ENCODE results near the gene KRTAP10-4.

Gene KRTAP10-4

DNA sequence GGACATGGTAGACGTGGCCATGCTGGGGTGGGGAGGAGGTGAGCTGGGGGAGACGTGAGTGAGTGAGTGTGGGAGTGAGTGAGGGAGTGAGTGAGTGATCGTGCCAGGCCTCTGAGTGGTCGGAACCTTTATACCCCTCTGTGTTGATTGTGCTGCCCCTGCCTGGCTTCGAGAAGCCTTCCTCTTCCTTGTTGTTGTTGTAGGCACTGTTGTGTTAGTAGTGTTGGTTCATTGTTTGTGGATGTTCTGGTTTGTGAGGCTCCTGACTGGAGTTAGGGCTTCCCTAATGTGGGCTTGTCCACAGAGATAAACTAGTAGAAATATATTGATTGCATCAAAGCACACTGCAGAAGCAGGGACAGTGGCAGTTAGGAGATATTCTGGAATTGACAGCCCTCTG is 14.8 kb upstream of the KRTAP10-4 start, which contains the start of gene KRTAP10-3:
KRTAP10-3 (minus strand) TSS at position 101 of the 400 bp plus-strand sequence; CDS start at position 21, 80 bp downstream.
- no peak for DNase-seq

GRCh38 chr21:44564099-44564498 is 9.4 kb upstream of the KRTAP10-4 start:
- DNase-seq = no peak

- no peak for DNase-seq
Observed at GRCh38 chr21:44564886-44565598, 8.5 kb upstream of the KRTAP10-4 start.

GRCh38 chr21:44566403-44566802 is 7.1 kb upstream of the KRTAP10-4 start:
- no peak for DNase-seq

DNA sequence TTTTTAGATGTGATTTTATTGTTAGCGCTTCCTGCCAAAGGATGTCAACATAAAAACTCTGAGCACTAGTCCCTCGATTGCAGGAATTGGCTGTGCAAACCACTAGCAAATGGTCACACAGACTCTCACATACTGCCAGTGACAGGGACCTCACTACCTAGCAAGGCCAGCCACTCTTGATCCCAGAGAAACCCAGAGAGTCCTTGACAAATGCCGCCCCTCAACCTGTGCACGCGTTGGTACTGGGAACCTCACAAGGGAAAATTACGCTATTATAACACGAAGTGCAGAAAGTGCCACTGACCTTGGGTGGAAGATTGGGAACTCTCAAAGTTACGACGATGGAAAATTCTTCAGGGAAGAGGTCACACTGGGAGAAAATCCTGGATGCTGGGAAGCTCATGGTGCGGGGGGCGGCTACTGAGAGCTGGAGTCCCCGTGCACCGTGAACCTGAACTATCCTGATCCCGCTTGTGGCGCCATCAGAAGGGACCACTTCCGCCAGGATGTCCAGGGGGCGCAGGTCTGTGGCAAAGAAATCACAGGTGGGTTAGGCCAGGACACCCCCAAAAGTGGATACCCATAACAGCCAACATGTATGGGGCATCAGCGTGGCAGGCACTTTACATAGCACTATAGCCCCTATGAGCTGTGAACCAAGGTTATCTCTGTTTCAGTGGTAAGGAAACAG is 5.9 kb upstream of the KRTAP10-4 start:
- no peak for DNase-seq

DNA sequence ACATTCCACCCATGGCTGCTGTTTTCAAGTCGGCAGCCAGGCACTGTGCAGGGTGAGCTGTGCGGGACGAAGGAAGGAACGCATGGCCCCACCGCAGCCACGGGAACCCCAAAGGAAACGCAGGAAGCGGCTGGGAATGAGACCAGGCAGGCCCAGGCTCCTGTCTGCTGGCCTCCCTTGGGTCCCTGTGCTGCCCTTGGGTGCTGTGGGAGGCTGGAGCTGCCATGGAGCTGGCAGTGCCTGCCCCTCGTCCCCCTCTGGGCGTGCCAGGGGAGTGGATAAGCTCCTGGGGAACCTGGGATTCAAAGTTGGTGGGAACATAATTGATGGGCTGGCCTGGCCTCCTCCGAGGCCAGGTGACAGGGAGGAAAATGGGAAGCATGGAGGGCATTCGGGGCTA is 5.3 kb upstream of the KRTAP10-4 start:
- DNase-seq = no peak

GRCh38 chr21:44568667-44569556 is 4.6 kb upstream of the KRTAP10-4 start:
- no peak for DNase-seq

GRCh38 chr21:44569861-44570517 is 3.5 kb upstream of the KRTAP10-4 start:
- DNase-seq = no peak

- no peak for DNase-seq
Observed at GRCh38 chr21:44571296-44571695, 2.2 kb upstream of the KRTAP10-4 start.

DNA sequence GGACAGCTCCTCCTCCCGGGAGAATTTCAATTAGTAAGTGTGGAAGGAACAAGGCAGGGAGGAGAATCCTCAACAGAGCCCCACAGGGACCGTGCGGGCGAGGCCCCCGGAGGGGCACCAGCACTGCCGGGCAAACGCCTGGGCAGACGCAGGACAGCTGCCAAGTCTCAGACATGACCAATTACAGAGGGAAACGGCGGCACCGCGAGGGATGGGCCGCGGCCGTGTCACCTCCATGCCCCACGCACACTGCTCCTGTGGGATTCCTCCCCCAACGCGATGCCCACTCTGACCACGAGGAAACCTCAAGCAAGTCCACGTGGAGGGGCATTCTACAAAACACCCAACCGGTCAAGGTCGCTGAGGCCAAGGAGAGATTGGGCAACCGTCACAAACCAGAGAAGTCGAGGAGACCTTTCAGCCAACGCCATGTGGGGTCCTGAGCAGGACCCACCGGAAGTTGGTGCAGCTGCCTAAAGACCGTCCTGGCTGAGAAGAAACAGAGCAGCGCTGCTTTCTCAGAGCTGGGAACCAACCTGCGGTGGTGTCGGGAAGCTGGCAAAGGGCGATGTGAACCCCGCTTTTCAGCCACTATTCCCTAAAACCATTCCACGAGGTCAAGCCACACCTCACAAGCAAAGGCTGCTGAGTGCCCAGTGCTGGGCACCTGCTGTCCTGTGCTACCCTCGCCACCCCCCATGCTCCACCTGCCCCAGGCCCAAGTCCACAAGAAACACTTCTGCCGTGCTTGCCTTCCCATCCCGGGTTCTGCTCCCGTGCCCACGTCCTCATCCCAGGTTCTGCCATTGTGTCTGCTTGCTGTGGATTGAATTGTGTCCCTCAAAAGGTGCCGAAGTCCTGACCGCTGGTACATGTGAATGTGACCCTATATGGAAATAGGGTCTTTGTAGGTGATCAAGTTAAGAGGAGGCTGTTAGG is 1.4 kb upstream of the KRTAP10-4 start:
- DNase-seq = no peak

DNA sequence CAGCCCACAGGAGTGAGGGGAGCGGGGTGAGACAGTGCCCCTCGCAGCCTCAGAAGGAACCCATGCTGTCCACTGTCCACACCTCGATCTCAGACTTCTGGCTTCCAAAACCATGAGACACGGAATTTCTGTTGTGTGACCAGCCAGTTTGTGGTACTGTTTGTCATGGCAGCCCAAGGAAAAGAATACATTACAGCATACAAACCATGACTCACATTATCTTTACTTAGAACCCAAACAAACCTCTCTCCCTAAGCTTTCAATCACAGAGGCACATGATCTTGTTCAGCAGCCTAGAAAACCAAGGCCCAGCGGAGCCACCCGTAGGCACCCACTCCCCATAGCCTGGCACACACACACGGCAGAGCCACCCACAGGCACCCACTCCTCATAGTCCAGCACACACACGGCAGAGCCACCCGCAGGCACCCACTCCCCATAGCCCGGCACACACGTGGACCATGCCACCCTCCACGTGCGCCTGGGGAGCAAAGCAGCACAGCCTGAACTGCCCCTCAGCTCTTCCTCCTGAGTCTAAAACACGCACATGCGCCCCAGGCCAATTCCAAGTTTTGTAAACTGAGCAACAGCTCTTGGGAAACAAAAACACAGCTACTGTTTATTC is 458 bp upstream of the KRTAP10-4 start:
- no peak for DNase-seq

DNA sequence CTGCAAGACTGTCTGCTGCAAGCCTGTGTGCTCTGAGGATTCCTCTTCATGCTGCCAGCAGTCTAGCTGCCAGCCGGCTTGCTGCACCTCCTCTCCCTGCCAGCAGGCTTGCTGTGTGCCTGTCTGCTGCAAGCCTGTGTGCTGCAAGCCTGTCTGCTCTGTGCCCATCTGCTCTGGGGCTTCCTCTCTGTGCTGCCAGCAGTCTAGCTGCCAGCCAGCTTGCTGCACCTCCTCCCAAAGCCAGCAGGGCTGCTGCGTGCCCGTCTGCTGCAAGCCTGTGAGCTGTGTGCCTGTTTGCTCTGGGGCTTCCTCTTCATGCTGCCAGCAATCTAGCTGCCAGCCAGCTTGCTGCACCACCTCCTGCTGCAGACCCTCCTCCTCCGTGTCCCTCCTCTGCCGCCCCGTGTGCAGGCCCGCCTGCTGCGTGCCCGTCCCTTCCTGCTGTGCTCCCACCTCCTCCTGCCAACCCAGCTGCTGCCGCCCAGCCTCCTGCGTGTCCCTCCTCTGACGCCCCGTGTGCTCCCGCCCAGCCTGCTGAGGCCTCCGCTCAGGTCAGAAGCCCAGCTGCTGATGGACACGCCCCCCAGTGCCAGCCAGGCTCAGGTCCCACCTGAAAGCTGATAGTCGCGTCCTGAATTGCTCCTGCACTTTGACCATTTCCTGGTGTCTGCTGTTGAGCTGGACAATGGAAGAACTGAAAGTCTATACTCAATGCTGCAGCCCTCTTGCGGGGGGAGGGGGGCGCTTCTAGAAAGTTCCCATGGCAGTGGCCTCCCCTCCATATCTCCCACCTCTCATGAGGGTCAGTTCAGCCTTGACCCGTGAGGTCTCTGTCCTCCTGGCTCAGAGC is 1.2 kb downstream of the KRTAP10-4 start:
- DNase-seq = no peak

DNA sequence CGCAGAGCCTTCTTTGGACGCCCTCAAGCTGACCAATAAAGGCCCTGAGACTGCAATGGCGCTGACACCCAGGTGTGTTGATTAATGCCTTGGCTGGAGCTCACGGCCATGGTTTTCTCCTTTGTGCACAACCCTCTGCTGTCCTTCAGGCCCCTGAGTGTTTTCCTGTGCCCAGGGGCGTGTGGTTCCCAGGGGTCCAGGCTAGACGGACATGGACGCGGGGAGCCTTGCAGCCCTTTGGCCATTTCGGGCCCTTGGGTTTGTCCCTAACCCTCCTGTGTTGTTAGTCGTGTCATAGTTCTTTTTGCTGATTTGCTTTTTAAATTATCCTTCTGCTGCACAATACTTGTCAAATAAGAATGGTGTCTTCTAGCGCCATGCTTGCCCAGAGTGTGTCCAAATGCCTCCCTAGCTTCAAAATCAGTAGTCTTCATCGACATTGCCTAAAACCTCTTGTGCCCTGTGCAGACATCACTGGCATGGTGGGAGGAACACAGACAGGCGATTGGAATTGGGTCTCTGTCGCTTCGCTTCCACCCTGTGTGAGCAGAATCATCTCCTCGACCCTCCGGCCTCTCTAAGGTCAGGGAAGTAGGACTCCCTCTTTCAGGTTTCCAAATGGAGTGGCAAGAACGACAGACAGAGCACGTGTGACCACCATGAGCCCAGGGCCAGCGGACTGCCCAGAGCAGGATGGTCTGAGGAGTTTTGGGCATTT is 1.9 kb downstream of the KRTAP10-4 start:
- DNase-seq = no peak

GRCh38 chr21:44576025-44576420 is 2.5 kb downstream of the KRTAP10-4 start:
- DNase-seq = no peak

DNA sequence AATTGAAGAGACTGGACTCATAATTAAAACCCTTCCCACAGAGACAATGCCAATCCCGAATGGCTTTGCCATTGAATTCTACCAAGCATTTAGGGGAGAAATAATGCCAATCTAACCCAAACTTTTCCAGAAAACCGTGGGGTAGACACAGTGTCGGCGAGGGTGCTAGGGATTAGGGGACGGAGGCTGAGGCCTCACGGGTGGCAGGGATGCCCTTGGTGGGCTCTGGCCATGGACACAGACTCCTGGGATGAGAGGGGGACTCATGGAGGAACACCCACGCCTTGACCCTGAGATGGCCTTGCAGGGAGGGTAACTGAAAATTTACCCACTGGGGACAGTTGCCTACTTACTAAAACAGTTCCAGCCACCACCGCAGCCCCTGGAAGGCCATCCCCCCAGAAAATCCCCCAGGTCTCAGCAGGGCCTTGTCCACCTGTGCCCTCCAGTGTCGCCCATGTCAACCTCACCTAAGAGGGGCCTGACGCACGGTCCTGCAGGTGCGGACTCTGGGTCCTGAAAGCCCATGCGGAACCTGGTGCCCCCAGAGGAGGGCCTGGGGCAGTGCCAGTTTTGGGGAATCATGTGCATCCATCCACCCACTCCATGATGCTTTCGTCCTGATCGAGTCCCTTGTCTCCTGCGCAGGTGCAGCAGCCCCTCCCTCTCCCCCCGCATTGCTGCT is 5.0 kb downstream of the KRTAP10-4 start:
- no peak for DNase-seq

GRCh38 chr21:44579056-44579832 is 5.7 kb downstream of the KRTAP10-4 start:
- no peak for DNase-seq

GRCh38 chr21:44579833-44580144 is 6.3 kb downstream of the KRTAP10-4 start:
- no peak for DNase-seq

Data from C1 segment of cervical spinal cord (tissue), 14 donors.